GM21367 (cell line): ENCODE results near the gene ARL9.
"Not testable (repeated sequence)": the region's sequence is repeated elsewhere in the genome, so short reads cannot be mapped to it uniquely, and the experiment has no call there.

ENCODE experiments used
- ATAC-seq: cut with Tn5 transposase; IDR thresholded peaks from one replicate; pipeline ENCODE4 v1.9.1; 2021; ENCODE audit not compliant: unreplicated experiment

The ARL9 gene, protein sequence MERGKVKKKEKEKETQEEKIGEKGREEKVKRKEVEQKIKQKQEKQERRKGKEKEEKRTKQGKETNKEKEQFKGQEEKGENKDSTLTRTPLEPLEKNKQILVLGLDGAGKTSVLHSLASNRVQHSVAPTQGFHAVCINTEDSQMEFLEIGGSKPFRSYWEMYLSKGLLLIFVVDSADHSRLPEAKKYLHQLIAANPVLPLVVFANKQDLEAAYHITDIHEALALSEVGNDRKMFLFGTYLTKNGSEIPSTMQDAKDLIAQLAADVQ

DNA sequence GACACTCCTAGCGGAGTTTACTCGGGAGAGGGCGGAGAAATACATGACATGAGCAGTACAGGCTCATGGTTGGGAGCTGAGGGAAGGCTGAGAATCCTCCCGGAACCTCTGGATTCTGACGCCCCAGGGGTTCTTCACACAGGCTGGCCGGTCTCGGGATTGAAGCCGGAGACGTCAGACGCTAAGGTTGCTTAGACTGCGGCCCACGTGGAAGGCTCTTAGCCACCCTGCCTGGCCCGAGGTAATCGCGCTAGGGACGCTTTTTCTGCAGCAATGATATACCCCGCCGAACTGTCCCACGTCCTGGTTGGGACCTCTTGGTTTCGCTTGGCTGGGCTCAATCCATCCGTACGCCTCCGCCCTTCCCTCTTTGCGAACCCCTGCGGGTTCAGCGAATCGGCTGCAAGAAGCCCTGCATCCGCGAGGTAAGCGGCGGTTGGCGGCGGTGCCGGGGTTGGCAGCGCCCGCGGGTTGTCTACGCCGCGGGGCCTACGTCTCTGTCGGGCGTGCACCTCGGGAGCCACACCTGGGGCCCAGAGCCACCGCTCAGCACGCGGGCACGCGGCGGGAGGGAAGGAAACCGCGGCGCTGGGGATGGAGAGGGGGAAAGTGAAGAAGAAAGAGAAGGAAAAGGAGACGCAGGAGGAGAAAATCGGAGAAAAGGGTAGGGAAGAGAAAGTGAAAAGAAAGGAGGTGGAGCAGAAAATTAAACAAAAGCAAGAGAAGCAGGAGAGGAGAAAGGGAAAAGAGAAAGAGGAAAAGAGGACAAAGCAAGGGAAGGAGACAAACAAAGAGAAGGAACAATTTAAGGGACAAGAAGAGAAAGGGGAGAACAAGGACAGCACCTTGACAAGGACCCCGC lies at the start of gene ARL9:
Gene ARL9, plus strand, starts transcription at position 523 of the 862 bp plus-strand sequence. Its CDS starts 72 bp downstream, at position 595.
- peak; percentile 61 for ATAC-seq

DNA sequence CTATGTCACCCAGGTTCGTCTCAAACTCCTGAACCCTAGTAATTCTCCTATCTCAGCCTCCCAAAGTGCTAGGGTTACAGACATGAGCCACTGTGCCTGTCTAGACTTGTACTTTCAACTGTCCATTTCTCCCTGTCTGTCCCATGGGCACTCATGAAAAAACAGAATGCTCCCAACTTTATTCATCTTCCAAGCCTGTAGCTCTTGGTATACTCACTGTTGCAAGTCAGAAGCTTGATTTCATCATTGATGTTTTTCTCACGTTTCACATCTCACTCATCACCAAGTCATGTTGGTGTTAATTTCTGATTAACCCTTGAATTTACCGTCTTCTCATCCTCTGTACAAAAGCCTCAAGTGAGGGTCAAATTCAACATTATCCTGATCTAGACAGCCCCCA lies 45.5 kb upstream of the ARL9 start:
- ATAC-seq: no peak

DNA sequence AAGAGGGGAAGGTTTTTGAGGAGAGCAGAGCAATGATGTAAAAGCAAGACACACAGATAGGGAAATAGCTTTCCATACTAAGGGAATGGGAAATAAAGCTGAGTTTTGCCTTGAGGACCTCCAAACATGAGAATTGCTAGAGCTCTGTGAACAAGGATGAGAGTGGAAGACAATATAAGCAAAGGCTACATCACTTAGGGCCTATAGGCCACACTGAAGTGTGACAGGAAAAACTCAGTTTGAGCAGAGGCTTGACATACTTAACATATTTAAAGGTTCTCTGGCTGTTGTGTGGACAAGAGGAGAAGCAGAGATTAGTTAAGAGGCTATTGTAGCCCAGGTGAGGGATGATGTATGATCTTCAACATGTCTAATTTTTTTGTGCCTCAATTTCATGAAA lies 43.4 kb upstream of the ARL9 start:
- no peak for ATAC-seq

DNA sequence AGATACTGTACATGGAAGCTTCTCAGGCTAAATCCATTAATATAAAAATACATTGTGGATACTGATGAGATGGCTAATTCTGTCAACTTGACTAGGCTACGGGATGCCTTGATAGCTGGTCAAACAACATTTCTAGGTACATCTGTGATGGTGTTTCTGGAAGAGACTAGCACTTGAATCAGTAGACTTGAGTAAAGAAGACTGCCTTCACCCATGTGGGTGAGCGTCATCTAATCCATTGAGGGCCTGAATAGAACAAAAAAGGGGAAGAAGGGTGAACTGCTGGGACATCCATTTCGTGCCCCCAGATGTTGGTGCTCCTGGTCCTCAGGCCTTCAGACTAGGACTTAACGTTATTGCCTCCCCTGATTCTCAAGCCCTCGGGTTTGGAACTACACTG lies 41.9 kb upstream of the ARL9 start:
- ATAC-seq: no peak

DNA sequence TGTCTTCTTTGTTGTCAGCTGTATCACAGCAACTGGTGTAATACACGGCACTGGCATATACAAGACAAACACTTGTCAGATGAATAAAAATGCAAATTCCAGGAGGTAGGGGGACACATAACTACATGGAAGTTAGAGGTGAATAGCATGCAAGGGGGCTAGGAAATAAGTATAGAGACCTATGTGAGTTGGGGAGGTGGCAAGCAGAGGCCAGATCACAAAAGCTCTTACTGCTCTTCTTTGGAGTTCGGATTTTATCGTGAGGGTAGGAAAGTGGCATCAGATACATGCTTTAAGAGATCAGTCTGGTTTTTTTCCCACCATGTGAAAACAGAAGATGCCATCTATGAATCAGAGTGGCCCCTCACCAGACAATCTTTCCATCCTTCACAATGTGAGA lies 41.0 kb upstream of the ARL9 start:
- ATAC-seq: no peak

DNA sequence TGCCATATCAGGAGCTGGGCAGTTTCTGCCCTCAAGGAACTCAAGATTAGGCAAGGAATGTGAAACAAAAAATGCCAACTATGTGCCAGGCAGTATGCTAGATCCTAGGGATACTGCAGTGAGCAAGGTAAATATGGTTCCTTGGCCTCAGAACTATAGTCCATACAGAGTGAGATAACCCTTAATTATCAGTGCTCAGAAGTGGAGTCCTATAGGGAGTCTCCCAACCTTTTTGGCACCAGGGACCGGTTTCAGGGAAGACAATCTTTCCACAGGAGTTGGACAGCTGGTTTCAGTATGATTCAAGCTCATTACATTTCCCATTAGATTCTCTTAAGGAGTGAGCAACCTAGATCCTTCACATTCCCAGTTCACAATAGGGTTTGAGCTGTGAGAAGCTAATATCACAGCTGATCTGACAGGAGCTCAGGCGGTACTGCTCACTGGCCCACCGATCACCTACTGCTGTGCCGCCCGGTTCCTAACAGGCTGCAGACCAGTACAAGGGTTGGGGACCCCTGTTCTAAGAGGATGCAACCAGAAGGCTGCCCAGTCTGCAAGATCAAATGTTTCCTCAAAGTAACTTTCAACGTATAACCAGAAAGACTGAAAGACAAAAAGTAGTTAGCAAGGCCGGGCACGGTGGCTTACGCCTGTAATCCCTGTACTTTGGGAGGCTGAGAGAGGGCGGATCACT lies 39.8 kb upstream of the ARL9 start:
- ATAC-seq: no peak

- ATAC-seq: not testable (repeated sequence)
These were observed 39.3 kb upstream of the ARL9 start for GRCh38 chr4:56466296-56466761.

DNA sequence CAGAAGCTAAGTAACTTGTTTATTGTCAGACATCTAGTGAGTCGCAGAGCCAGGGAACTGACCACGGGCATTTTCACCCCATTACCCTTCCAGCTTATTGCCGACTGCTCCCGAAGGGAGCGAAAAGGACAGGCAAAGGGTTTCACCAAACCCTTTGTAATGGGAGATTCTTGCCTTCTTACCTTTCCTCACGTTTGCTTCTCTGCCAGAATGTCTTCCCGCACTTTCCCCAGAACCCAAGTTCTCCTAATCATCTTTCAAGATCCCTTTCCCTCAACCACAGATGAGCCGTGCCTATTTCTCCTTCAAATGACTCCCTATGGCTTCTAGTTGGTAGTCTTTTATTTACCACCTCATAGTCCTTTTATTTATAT lies 38.7 kb upstream of the ARL9 start:
- no peak for ATAC-seq

- peak; percentile 78 for ATAC-seq
These were observed 38.1 kb upstream of the ARL9 start, which contains the start of gene SRP72 for GRCh38 chr4:56467284-56468096. SRP72 (plus strand) TSS chr4:56467617; CDS start chr4:56467636, 19 bp downstream.

GRCh38 chr4:56468097-56468422 lies 37.5 kb upstream of the ARL9 start:
- peak; percentile 54 for ATAC-seq

- no peak for ATAC-seq
These were observed 35.9 kb upstream of the ARL9 start for GRCh38 chr4:56469489-56470210.

GRCh38 chr4:56475917-56476316 lies 29.7 kb upstream of the ARL9 start:
- peak; percentile 79 for ATAC-seq

DNA sequence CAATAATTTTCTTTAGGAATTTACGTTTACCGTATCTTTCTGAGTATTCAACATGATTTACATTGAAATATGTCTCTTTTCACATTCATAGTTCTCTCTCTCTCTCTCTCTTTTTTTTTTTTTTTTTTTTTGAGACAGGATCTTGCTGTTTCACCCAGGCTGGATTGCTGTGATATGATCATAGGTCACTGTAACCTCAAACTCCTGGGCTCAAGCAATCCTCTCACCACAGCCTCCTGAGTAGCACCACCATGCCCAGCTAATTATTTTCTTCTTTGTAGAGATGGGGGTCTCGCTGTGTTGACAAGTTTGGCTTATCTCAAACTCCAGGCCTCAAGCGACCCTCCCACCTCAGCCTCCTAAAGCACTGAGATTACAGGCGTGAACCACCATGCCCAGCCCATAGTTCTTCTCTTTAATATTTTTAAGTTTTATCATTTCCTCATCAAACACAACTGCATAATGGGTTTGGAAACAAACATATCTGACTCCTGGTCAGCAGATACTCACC lies 28.3 kb upstream of the ARL9 start:
- no peak for ATAC-seq

GRCh38 chr4:56480691-56481090 lies 24.9 kb upstream of the ARL9 start:
- ATAC-seq: no peak

- no peak for ATAC-seq
These were observed 9.3 kb upstream of the ARL9 start for GRCh38 chr4:56496241-56496640.

DNA sequence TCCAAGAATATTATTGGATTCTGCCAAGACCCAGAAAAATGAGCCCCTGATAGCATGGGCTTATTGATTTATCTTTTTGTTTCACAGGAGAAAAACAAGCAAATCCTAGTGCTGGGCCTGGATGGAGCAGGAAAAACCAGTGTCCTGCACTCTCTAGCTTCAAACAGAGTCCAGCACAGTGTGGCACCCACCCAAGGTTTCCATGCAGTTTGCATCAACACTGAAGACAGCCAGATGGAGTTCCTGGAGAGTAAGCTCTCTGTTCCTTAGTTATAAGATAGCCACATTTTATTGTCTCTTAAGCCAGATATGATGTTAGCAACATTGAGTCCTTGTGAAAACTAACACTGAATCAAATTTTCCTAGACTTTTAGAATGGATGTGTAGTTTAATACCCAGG lies 5.5 kb downstream of the ARL9 start:
- no peak for ATAC-seq

- no peak for ATAC-seq
These were observed 6.6 kb downstream of the ARL9 start for GRCh38 chr4:56512166-56512565.

- no peak for ATAC-seq
These were observed 7.9 kb downstream of the ARL9 start for GRCh38 chr4:56513517-56513916.

- ATAC-seq: peak; percentile 91
These were observed 24.9 kb downstream of the ARL9 start for GRCh38 chr4:56530269-56531148.
